Lung (tissue), 12 donors: ENCODE measurements around the gene ANKRD13A. TPM values are rescaled to one million over a fixed set of nuclear protein-coding genes. Genes with fewer than 3 reads are reported as not detected.
A peak's percentile ranks its signal among the peaks of the same experiment; 100 is the strongest.

Experiments used
- ATAC-seq: fragments of 200-7000 bp; cut with Tn5 transposase; one replicate; pipeline ENCODE4 v1.9.1; 2020; ENCODE audit warnings: moderate number of reproducible peaks; ENCODE audit not compliant: insufficient read depth, low FRiP score
- DNase-seq, 3 donors: peaks; one replicate each; pipeline ENCODE4 v3.0.0-alpha.2; 2013 to 2017
- H3K27ac ChIP-seq, 2 donors: one replicate each; pipeline ENCODE4 v1.5.1; 2013; ENCODE audit warnings: mild to moderate bottlenecking in 2 of 2, moderate library complexity in 2 of 2, control low read depth in 1 of 2, inconsistent platforms in 1 of 2, low read depth in 1 of 2, low read length in 1 of 2
- H3K27me3 ChIP-seq, 3 donors: one replicate each; pipeline ENCODE4 v1.5.1; 2013; ENCODE audit warnings: low read length in 2 of 3; ENCODE audit not compliant: control insufficient read depth in 3 of 3, insufficient read depth in 3 of 3
- H3K36me3 ChIP-seq, 4 donors: one replicate each; pipeline ENCODE4 v1.5.1; 2013; ENCODE audit warnings: low read length in 4 of 4, mild to moderate bottlenecking in 1 of 4, moderate library complexity in 1 of 4; ENCODE audit not compliant: control insufficient read depth in 4 of 4, insufficient read depth in 4 of 4
- H3K4me1 ChIP-seq, 5 donors: one replicate each; pipeline ENCODE4 v1.5.1; 2013; ENCODE audit warnings: low read length in 5 of 5, mild to moderate bottlenecking in 2 of 5, moderate library complexity in 1 of 5; ENCODE audit not compliant: control insufficient read depth in 5 of 5, insufficient read depth in 5 of 5
- H3K4me3 ChIP-seq: one replicate; pipeline ENCODE4 v1.5.1; 2013; ENCODE audit warnings: mild to moderate bottlenecking, control low read depth, moderate library complexity
- H3K9ac ChIP-seq, 2 donors: one replicate each; pipeline ENCODE4 v1.5.1; 2013; ENCODE audit warnings: low read length in 2 of 2, control low read depth in 1 of 2; ENCODE audit not compliant: insufficient read depth in 1 of 2
- H3K9me3 ChIP-seq, 4 donors: one replicate each; pipeline ENCODE4 v1.5.1; 2013; ENCODE audit warnings: low read length in 3 of 4, mild to moderate bottlenecking in 1 of 4, moderate library complexity in 1 of 4; ENCODE audit not compliant: control insufficient read depth in 4 of 4, insufficient read depth in 3 of 4
- WGBS, 2 donors: extraction: QIAGEN DNeasy Blood & Tissue Kit; methylation state at CpG; one replicate each; pipeline ENCODE4 v1.1.7; 2013; 5-methylcytosine and 5-hydroxymethylcytosine counted together
- polyA plus RNA-seq, 2 donors: library from polyadenylated mRNA; stranded (reverse); fragments of 200-250 nt; gene quantifications; one replicate each; pipeline ENCODE4 v1.2.1, GENCODE V29; 2013
- total RNA-seq, 2 donors: library from RNA; depleted of rRNA in 1 of 2; stranded (reverse); fragments of >200 nt in 1 of 2; gene quantifications; one replicate each; pipeline ENCODE4 v1.2.1, GENCODE V29; 2014 to 2021
- TF ChIP-seq, protein P1 (sequence below): IDR thresholded peaks from 2 replicates; pipeline ENCODE4 v1.5.1; 2012; ENCODE audit warnings: mild to moderate bottlenecking; ENCODE audit errors: control extremely low read depth, extremely low read depth
- donor health status: control.
- donor health status: control.
- donor health status: Bipolar disorder and iron deficiency.
- donor health status: healthy.
- donor health status: DM: yes; HTN: yes; CAD: no.

ANKRD13A gene
- total and polyA plus RNA-seq, 4 donors = 21.6 to 83.0 (median 53.8) TPM

GRCh38 chr12:110010853-110011723 is 11.9 kb downstream of the ANKRD13A start:
- Histone ChIP-seq H3K9ac (no peak overlapping the region), H3K9me3 (no peaks in the 10 kb centered on the region), H3K27me3 (no peaks in the 10 kb centered on the region), H3K4me3 (no peak overlapping the region), H3K27ac (no peak overlapping the region), H3K36me3 (peaks cover 0 to 28% (median 14%) of the 10 kb centered on the region in 4 donors), H3K4me1 (peaks cover 0 to 1% (median 0%) of the 10 kb centered on the region in 5 donors)
- DNase-seq (no peak), ATAC-seq (no peak)
- 83 to 84% methylated on average over 13 of the region's 13 CpGs for WGBS, 2 donors
- TF ChIP-seq, protein P1, sequence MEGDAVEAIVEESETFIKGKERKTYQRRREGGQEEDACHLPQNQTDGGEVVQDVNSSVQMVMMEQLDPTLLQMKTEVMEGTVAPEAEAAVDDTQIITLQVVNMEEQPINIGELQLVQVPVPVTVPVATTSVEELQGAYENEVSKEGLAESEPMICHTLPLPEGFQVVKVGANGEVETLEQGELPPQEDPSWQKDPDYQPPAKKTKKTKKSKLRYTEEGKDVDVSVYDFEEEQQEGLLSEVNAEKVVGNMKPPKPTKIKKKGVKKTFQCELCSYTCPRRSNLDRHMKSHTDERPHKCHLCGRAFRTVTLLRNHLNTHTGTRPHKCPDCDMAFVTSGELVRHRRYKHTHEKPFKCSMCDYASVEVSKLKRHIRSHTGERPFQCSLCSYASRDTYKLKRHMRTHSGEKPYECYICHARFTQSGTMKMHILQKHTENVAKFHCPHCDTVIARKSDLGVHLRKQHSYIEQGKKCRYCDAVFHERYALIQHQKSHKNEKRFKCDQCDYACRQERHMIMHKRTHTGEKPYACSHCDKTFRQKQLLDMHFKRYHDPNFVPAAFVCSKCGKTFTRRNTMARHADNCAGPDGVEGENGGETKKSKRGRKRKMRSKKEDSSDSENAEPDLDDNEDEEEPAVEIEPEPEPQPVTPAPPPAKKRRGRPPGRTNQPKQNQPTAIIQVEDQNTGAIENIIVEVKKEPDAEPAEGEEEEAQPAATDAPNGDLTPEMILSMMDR = no peak

DNA sequence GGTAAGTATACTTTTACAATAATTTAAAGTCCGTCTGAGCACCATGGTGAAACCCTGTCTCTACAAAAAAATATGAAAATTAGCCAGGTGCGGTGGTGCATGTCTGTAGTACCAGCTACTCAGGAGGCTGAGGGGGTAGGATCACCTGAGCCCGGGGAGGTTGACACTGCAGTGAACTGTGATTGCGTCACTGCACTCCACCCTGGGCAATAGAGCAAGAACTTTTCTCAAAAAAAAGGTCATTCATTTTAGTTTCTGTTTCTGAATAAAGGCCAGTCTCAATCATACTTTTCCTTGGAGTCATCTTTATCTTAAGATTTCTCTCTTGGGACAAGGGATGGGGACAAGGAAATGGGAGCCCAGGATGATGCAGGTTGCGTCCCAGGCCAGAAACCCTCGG is 12.9 kb downstream of the ANKRD13A start:
- Histone ChIP-seq H3K36me3 (peaks cover 0 to 32% (median 16%) of the 10 kb centered on the region in 4 donors), H3K4me1 (peaks cover 0 to 1% (median 0%) of the 10 kb centered on the region in 5 donors), H3K4me3 (no peak overlapping the region), H3K9ac (no peak overlapping the region), H3K27me3 (no peaks in the 10 kb centered on the region), H3K9me3 (no peaks in the 10 kb centered on the region), H3K27ac (peak overlapping the region in 1 of 2 donors; percentile 14)
- TF ChIP-seq, protein P1 = no peak
- peak; percentile 27 for ATAC-seq
- 70 to 75% methylated on average over 6 of the region's 6 CpGs for WGBS, 2 donors
- DNase-seq = no peak

GRCh38 chr12:110012659-110013058 is 13.4 kb downstream of the ANKRD13A start:
- H3K27ac ChIP-seq = peak overlapping the region in 1 of 2 donors; percentile 14
- no peak overlapping the region for H3K9ac ChIP-seq

More at GRCh38 chr12:110012659-110013058, 13.4 kb downstream of the ANKRD13A start:
- Histone ChIP-seq H3K4me3 (no peak overlapping the region), H3K4me1 (peaks cover 0 to 1% (median 0%) of the 10 kb centered on the region in 5 donors), H3K9me3 (no peaks in the 10 kb centered on the region), H3K36me3 (peaks cover 0 to 32% (median 16%) of the 10 kb centered on the region in 4 donors), H3K27me3 (no peaks in the 10 kb centered on the region)
- ATAC-seq = no peak
- TF ChIP-seq, protein P1 = no peak
- 68 to 72% methylated on average over 4 of the region's 4 CpGs for WGBS, 2 donors
- DNase-seq = no peak
